ENCODE results near the gene MAPK8IP2.

The MAPK8IP2 gene

DNA sequence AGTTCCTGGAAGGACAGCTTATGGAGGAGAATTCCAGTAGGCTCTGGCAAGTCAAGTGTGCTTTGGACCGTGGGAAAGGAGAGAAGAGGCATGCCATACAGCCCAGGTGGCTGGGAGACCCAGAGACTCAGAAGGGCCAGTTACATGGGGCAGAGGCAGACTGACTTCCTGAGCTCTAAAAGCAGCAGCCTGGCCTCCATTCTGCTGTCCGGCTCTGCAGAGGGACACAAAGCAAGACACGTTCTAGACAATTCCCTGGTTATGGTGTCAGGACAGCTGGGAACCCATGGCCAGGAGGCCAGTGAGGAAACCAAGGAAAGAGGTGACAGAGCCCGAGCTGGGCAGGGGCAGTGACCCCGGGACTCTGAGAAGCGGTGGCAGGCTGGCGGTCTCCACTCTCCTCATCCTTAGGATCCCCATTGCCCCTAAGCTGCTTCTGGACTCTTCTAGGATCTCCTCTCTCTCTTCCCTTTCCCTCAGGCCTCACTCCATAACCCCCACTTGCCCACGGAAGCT is 25.1 kb upstream of the MAPK8IP2 start:
- no peak for DNase-seq (ENCODE audit: low spot score)

DNA sequence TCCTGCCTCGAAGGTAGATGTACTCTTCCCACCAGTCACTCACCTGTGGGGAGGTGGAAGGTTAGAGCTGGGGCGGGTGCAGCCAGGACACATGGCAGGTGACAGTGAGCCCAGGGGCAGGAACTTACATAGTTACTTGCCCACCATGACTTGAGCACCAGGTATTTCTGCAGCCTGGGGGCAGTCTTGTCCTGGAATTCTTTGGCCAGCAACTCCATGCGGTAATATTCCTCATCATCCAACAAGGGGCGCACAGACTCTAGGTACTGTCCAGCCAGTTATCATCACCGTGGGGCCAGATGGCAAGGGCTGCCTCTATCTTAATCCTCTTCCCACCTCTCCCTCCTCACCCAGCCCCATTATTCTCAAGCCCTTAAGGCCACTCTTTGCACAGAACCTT is 24.5 kb upstream of the MAPK8IP2 start:
- DNase-seq (ENCODE audit: low spot score), result no peak

DNA sequence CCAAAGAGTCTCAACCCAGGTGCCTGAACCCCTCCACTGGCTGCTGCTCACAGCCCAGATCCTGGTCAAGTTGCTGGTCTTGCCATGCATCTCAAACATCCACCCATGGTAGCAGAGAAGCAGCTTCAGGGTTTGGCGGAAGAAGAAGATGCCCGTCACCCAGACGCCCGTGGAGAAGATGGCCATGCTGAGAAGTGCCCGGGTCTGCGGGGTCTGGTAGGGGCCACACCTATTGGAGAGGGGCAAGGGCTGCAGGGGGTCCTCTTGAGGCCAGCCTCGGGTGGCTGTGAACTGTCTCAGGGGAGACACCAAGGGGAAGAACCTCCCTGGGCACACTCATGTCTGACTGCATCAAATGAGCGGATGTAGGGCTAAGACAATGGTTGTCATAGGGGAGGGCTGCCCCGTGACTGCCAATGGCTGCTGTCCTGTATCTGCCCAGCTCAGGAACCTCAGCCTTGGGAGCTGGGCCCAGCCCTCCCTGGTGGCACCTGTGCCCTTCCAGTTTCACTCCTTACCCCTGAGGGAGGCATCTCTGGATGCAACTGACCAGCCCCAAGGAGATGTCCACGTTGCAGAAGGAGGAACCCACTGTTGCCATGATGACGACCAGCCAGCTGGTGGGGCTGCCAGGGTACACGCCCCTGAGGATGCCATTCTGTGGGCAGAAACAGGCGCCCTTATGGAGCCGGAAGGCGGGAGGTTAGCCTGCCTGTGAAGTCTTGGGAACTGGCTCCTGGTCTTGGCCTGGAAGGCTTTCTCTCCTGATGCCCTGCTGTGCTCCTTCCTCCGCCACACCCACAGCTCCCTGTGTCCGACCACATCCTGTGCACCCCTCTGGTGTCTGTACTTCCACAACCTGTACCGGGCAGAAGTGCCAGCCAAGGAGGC is 23.5 kb upstream of the MAPK8IP2 start:
- DNase-seq (ENCODE audit: low spot score), result no peak

DNA sequence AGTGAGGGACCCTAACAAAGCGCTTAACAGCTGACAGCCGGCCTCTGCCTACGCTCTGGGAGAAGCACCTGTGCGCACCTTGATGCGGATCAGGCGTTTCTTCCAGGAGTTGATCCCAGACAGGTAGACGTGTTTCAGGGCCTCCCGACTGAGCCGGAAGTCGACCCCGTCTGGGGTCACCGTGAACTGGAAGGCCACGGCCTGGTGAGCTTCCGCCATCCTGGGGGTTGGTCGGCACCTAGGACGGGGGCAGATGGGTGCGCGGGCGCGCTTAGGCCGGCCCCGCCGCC is 23.0 kb upstream of the MAPK8IP2 start:
- no peak for DNase-seq (ENCODE audit: low spot score)

GRCh38 chr22:50577987-50578775 is 22.4 kb upstream of the MAPK8IP2 start, which contains the start of gene CPT1B:
Gene CPT1B (minus strand): TSS chr22:50578427. CDS start chr22:50577915, 512 bp downstream.
- no peak for DNase-seq (ENCODE audit: low spot score)

- no peak for DNase-seq (ENCODE audit: low spot score)
Observed at GRCh38 chr22:50578776-50579310, 21.8 kb upstream of the MAPK8IP2 start.

DNA sequence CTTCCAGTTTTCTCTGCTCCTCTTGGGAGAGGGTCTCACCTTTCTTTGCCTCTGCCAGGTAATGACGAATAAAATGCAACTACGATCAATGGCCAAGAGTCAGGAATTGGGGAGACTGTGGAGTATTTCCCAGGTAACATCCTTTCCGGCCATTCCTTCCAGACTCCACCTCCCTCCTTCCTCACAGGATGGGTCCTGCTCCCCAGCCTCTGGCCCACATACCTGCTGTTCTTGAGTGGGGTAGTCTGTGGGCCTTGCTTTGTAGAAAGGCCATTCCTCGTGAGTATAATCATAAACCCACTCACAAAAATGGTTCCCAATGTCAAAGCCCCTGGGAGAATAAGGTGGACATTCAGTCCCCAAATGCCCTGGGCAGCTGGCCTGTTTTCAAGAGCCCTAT is 20.8 kb upstream of the MAPK8IP2 start:
- no peak for DNase-seq (ENCODE audit: low spot score)

DNA sequence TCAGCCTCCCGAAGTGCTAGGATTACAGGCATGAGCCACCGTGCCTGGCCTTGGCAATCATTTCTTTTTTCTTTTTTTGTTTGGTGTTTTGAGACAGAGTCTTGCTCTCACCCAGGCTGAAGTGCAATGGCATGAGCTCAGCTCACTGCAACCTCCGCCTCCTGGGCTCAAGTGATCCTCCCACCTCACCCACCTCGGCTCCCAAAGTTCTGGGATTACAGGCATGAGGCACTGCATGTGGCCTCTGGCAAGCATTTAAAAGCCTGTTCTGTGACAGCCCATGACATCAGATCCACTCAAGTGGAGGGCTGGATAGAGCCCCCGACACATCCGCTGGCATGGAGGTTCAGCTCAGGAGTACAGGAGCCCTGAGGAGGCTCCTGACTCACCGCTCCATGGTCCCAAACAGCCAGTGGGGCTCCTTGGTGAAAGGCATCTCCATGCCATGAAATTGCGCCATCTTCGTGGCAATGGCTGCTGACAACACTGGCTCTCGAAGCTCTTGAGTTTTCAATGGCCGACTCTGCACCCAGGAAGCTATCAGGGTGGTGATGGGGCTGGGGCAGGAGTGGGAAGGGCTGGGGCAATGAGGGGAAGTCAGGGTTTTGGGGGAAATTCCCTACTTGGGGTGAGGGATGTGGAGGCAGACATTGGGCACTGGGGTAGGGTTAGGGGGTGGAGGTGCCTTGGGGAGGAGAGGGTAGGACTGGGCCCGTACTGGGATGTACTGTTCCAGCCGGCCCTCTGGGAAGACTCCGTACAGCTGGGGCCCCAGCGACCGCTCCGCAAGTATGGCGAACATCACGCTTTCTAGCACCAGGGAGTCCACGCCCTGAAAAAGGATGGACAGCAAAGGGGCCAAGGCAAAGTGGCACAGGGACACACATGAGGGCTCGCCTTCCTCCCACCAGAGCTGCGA is 19.3 kb upstream of the MAPK8IP2 start:
- no peak for DNase-seq (ENCODE audit: low spot score)

DNA sequence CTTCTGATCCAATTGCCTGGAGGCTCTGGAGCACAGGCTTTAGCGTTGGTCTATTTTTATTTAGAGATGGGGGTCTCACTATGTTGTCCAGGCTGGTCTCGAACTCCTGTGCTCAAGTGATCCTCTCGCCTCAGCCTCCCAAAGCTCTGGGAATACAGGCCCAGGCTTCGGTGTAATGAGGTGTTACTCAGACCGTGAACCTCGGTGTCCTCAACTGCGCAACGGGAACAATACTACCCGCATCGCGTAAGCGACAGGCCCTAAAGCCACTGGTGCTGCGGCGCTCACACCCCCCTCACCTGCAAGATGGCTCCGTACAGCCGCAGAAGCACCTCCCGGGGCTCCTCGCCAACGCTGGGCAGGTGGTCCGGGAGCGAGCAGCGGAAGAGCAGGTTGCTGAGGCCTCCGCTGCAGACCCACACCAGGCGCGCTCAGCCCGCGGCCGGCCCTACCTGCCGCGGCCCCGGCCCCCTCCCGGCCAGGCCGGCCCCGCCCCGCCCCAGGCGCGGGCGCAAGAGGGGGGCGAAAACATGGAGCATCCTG is 18.6 kb upstream of the MAPK8IP2 start:
- no peak for DNase-seq (ENCODE audit: low spot score)

- DNase-seq (ENCODE audit: low spot score), result peak; percentile 99
Observed at GRCh38 chr22:50582493-50583293, 17.9 kb upstream of the MAPK8IP2 start, which contains the start of gene CHKB. Gene CHKB (minus strand): TSS chr22:50582849. CDS start chr22:50582781, 68 bp downstream.

DNA sequence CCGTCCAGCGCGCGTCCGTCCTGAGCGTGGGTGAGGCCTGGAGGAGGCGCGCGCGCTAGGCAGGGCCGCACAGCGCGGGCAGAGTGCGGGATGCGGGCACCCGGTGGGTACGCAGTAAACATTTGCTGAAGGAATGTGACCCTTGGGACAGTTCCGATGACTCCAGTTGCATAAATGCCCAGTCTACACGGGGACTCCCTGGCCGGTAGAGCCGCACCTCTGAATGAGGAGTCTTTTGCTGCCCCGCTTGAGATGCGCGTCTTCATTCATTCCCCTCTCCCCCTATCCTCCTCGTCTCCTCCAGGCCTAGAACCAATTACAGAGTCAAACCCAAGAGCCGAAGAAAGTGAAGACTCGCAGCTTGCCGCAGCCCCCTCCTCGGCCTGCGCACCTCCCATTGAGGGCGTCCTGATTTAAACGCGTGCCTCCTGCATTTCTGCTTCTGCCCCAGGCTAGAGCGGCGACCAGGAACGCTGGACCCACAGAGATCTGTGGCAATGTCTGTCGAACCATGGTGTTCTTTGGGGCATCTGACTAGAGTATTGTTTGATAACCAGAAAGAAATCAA is 17.2 kb upstream of the MAPK8IP2 start:
- no peak for DNase-seq (ENCODE audit: low spot score)

GRCh38 chr22:50584106-50585096 is 16.2 kb upstream of the MAPK8IP2 start:
- peak; percentile 36 for DNase-seq (ENCODE audit: low spot score)

- no peak for DNase-seq (ENCODE audit: low spot score)
Observed at GRCh38 chr22:50585238-50585637, 15.4 kb upstream of the MAPK8IP2 start.

DNA sequence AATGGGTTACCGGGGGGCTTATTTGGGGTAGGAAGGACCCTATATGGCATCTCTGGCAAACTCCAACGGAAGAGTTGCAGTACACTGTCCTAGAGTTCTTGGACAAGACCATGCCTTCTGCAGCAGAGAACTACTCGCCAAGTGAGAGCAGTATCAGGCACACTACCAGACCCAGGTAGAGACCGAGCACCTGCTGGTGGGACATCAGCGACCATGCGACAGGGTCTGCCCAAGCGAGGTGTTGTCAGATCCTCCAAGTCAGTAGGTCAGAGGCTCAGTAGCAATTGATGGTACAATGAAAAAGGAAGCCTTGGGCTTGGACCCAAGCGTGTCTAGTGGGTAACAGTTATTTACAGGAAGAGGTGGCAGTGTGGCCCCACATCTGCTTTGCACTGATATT is 14.8 kb upstream of the MAPK8IP2 start:
- DNase-seq (ENCODE audit: low spot score), result no peak

GRCh38 chr22:50586416-50586815 is 14.2 kb upstream of the MAPK8IP2 start:
- no peak for DNase-seq (ENCODE audit: low spot score)

DNA sequence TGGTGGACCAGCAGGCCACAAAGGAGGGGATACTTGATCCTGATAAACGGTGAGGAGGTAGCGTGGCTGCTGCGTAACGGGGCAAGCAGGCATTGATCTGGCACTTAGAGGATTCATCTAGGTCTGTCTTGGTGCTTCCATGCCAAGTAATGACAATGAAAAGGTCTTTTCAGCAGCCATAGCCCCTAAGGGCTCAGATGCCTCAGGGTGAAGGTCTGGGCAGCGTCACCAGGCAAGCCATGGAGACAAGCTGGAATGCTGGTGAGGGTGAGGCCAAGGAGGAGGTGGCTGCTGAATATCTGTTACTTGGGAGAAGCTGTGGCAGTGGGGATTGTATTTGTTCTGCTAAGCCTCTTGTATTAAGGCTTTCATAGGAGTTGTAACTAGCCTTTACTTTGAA is 13.2 kb upstream of the MAPK8IP2 start:
- no peak for DNase-seq (ENCODE audit: low spot score)

GRCh38 chr22:50595189-50595588 is 5.4 kb upstream of the MAPK8IP2 start:
- no peak for DNase-seq (ENCODE audit: low spot score)

GRCh38 chr22:50597097-50597496 is 3.5 kb upstream of the MAPK8IP2 start:
- no peak for DNase-seq (ENCODE audit: low spot score)
